Measurements from ENCODE around the gene SORCS1.

The SORCS1 gene

GRCh38 chr10:107163881-107164861, at the start of gene SORCS1:
Gene SORCS1, minus strand, starts transcription at chr10:107164706.
- Histone ChIP-seq H3K4me3 (no peak within 1 kb of the TSS), H3K36me3 (replicated peaks) (no peaks in the 10 kb centered on the region), H3K9me3 (no peaks in the 10 kb centered on the region), H3K27me3 (ENCODE audit: low read depth) (no peaks in the 10 kb centered on the region; the same call in 1 of the 2 replicates), H3K4me1 (no peaks in the 10 kb centered on the region)
- in situ Hi-C loops (cut with MboI; ENCODE audit: low sequenced_read_pairs), result no loop called here
- DNase-seq (ENCODE audit: low spot score in 2 of 2), result no peak

DNA sequence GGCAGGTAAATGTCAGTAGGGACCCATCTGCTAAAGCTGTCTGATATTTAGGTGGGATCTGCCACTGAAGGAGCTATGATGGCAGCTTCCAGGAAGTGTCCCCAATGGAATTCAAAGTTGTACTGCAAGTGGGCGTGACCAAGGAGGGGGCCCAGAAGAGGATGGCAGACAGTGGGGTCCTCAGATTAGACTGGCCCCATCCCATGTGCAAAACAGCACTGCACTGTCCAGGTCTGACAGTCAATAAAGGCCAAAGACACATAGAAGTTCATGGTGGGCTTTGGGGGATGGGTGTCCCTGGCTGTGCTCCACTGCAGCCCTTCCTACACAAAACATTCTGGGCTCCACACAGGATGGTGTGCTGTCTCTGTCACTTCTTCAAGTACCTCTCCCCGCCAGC, 49.8 kb upstream of the SORCS1 start:
- no peak for DNase-seq (ENCODE audit: low spot score in 2 of 2)
- Histone ChIP-seq H3K27me3 (ENCODE audit: low read depth) (no peaks in the 10 kb centered on the region), H3K4me1 (no peaks in the 10 kb centered on the region), H3K36me3 (replicated peaks) (no peaks in the 10 kb centered on the region), H3K9me3 (no peaks in the 10 kb centered on the region), H3K4me3 (no peak overlapping the region)
- in situ Hi-C loops (cut with MboI; ENCODE audit: low sequenced_read_pairs), result no loop called here

DNA sequence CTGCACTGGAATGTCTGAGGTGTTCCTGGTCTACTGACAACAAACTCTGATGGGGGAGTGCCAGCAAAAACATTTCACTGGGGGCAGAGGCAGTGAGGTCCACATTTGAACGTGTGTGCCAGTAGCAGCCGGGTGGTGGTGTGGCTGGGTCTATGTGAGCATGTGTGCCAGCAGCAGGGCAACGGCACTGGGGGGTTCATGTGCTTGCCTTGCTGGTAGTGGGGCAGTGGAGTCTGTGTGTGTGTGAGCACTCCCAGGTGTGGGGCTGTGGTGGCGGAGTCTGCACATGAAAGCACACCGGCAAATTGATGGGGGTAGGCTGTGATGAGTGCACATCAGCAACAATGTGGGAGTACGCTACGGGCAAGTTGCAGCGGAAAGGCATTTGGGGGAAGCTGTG, 49.4 kb upstream of the SORCS1 start:
- H3K9me3 ChIP-seq, result no peaks in the 10 kb centered on the region
- DNase-seq (ENCODE audit: low spot score in 2 of 2), result no peak
- no peaks in the 10 kb centered on the region for H3K36me3 ChIP-seq (replicated peaks)
- H3K4me1 ChIP-seq, result no peaks in the 10 kb centered on the region
- H3K4me3 ChIP-seq, result no peak overlapping the region
- no peaks in the 10 kb centered on the region for H3K27me3 ChIP-seq (ENCODE audit: low read depth)
- in situ Hi-C loops (cut with MboI; ENCODE audit: low sequenced_read_pairs), result no loop called here

DNA sequence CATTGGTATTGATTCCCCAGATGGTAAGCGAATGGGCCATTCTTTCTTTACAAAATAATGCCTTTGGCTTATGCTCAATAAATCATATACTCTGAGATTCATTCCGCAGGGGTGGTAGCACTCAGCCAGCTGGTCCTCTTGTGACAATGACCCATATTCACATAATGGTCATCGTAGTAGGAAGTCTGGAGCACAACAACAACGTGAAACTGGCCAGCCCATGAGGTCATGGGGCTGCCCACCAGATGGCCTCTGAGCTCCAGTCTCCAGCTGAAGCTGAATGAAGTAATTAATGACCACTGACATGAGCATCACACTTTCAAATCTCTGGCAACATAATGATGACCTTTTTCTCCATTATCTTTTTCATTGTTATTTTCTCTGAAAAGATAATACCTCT, 42.3 kb upstream of the SORCS1 start:
- H3K9me3 ChIP-seq, result no peaks in the 10 kb centered on the region
- H3K4me1 ChIP-seq, result no peaks in the 10 kb centered on the region
- no peak for DNase-seq (ENCODE audit: low spot score in 2 of 2)
- no peak overlapping the region for H3K4me3 ChIP-seq
- no peaks in the 10 kb centered on the region for H3K27me3 ChIP-seq (ENCODE audit: low read depth)
- H3K36me3 ChIP-seq (replicated peaks), result no peaks in the 10 kb centered on the region
- in situ Hi-C loops (cut with MboI; ENCODE audit: low sequenced_read_pairs), result no loop called here

- Histone ChIP-seq H3K36me3 (replicated peaks) (no peaks in the 10 kb centered on the region), H3K4me3 (no peak overlapping the region), H3K9me3 (no peaks in the 10 kb centered on the region), H3K4me1 (no peaks in the 10 kb centered on the region), H3K27me3 (ENCODE audit: low read depth) (no peaks in the 10 kb centered on the region; the same call in 1 of the 2 replicates)
- no peak for DNase-seq (ENCODE audit: low spot score in 2 of 2)
- in situ Hi-C loops (cut with MboI; ENCODE audit: low sequenced_read_pairs), result no loop called here
Measured at GRCh38 chr10:107169516-107169915, 5.0 kb upstream of the SORCS1 start.

- Histone ChIP-seq H3K4me1 (no peaks in the 10 kb centered on the region), H3K4me3 (no peak overlapping the region), H3K36me3 (replicated peaks) (no peaks in the 10 kb centered on the region), H3K9me3 (no peaks in the 10 kb centered on the region), H3K27me3 (ENCODE audit: low read depth) (no peaks in the 10 kb centered on the region; the same call in 1 of the 2 replicates)
- no peak for DNase-seq (ENCODE audit: low spot score in 2 of 2)
- in situ Hi-C loops (cut with MboI; ENCODE audit: low sequenced_read_pairs), result no loop called here
Measured at GRCh38 chr10:107168738-107169137, 4.2 kb upstream of the SORCS1 start.

DNA sequence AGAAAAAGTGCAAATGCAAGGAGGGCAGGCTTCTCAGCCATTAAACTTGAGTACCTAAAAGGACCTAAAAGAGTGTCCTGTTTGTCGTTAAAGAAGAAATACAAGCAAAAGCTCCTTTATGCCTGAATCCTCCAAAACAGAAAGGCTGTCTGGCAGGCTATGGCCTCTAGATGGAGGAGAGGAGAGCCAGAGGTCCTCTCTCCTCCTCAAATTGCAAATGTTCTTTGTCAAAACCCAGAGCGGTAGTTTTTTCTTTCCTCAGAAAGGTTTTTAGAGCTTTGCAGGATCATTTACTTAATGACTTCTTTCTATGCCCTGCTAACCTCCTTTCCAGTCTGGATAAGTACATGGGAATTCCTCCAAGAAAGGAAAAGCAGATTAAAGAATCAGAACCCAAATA, 1.9 kb upstream of the SORCS1 start:
- no peak overlapping the region for H3K4me3 ChIP-seq
- no peaks in the 10 kb centered on the region for H3K36me3 ChIP-seq (replicated peaks)
- DNase-seq (ENCODE audit: low spot score in 2 of 2), result no peak
- H3K4me1 ChIP-seq, result no peaks in the 10 kb centered on the region
- H3K27me3 ChIP-seq (ENCODE audit: low read depth), result no peaks in the 10 kb centered on the region; the same call in 1 of the 2 replicates
- H3K9me3 ChIP-seq, result no peaks in the 10 kb centered on the region
- in situ Hi-C loops (cut with MboI; ENCODE audit: low sequenced_read_pairs), result no loop called here

DNA sequence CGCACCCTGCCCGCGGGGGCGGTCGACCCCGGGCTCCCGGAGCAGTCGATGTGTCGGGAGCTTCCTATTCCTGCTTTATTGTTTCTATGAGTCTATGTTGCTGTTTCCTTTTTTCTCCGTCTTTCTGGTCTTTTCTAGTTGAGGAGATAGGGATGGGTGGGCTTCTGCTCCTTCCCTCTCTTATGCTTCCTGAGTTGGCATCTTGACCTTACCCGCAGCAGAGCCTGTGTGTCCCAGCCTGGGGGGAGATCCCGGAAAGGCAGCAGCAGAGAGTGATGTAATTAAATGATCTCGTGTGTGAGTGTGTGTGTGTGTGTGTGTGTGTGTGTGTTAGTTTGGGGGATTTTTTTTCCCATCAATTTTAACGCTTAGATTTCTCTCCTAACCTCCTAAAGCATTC, 486 bp upstream of the SORCS1 start:
- H3K27me3 ChIP-seq (ENCODE audit: low read depth), result no peaks in the 10 kb centered on the region; the same call in 1 of the 2 replicates
- H3K4me3 ChIP-seq, result no peak overlapping the region
- H3K9me3 ChIP-seq, result no peaks in the 10 kb centered on the region
- no peaks in the 10 kb centered on the region for H3K36me3 ChIP-seq (replicated peaks)
- H3K4me1 ChIP-seq, result no peaks in the 10 kb centered on the region
- in situ Hi-C loops (cut with MboI; ENCODE audit: low sequenced_read_pairs), result no loop called here
- no peak for DNase-seq (ENCODE audit: low spot score in 2 of 2)

GRCh38 chr10:107163076-107163855, 1.2 kb downstream of the SORCS1 start:
- Histone ChIP-seq H3K4me1 (no peaks in the 10 kb centered on the region), H3K9me3 (no peaks in the 10 kb centered on the region), H3K27me3 (ENCODE audit: low read depth) (no peaks in the 10 kb centered on the region; the same call in 1 of the 2 replicates), H3K36me3 (replicated peaks) (no peaks in the 10 kb centered on the region), H3K4me3 (no peak overlapping the region)
- in situ Hi-C loops (cut with MboI; ENCODE audit: low sequenced_read_pairs), result no loop called here
- DNase-seq (ENCODE audit: low spot score in 2 of 2), result no peak

GRCh38 chr10:107160866-107161265, 3.6 kb downstream of the SORCS1 start:
- Histone ChIP-seq H3K4me1 (no peaks in the 10 kb centered on the region), H3K27me3 (ENCODE audit: low read depth) (no peaks in the 10 kb centered on the region; the same call in 1 of the 2 replicates), H3K4me3 (no peak overlapping the region), H3K36me3 (replicated peaks) (no peaks in the 10 kb centered on the region), H3K9me3 (no peaks in the 10 kb centered on the region)
- in situ Hi-C loops (cut with MboI; ENCODE audit: low sequenced_read_pairs), result no loop called here
- DNase-seq (ENCODE audit: low spot score in 2 of 2), result no peak

- Histone ChIP-seq H3K27me3 (ENCODE audit: low read depth) (no peaks in the 10 kb centered on the region; the same call in 1 of the 2 replicates), H3K36me3 (replicated peaks) (no peaks in the 10 kb centered on the region), H3K9me3 (no peaks in the 10 kb centered on the region), H3K4me1 (no peaks in the 10 kb centered on the region), H3K4me3 (no peak overlapping the region)
- in situ Hi-C loops (cut with MboI; ENCODE audit: low sequenced_read_pairs), result no loop called here
- DNase-seq (ENCODE audit: low spot score in 2 of 2), result no peak
Measured at GRCh38 chr10:107159871-107160270, 4.6 kb downstream of the SORCS1 start.

DNA sequence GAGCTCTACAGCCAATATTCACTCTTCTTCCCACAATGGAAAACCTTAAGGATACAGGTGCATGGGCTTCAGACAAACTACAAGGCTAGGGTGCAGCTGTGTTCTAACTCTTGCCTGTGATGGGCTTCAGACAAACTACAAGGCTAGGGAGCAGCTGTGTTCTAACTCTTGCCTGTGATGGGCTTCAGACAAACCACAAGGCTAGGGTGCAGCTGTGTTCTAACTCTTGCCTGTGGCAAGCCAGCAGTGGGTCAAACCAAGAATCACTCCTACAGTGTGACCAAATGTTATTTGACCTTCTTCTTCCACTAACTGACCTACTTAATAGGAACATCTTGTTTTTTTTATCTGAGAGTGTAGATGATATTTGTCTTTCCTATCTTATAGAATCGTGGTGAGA, 7.4 kb downstream of the SORCS1 start:
- Histone ChIP-seq H3K4me3 (no peak overlapping the region), H3K27me3 (ENCODE audit: low read depth) (no peaks in the 10 kb centered on the region), H3K4me1 (no peaks in the 10 kb centered on the region), H3K36me3 (replicated peaks) (no peaks in the 10 kb centered on the region), H3K9me3 (no peaks in the 10 kb centered on the region)
- in situ Hi-C loops (cut with MboI; ENCODE audit: low sequenced_read_pairs), result no loop called here
- no peak for DNase-seq (ENCODE audit: low spot score in 2 of 2)

DNA sequence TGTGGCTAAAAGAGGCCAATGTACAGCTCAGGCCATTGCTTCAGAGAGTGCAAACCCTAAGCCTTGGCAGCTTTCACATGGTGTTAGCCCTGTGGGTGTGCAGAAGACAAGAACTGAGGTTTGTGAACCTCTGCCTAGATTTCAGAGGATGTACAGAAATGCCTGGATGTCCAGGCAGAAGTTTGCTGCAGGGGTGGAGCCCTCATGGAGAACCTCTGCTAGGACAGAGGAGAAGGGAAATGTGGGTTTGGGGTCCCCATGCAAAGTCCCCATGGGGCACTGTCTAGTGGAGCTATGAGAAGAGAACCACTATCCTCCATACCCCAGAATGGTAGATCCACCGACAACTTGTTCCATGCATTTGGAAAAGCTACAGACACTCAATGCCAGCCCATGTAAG, 12.4 kb downstream of the SORCS1 start:
- no peak for DNase-seq (ENCODE audit: low spot score in 2 of 2)
- H3K4me3 ChIP-seq, result no peak overlapping the region
- no peaks in the 10 kb centered on the region for H3K36me3 ChIP-seq (replicated peaks)
- no peaks in the 10 kb centered on the region for H3K4me1 ChIP-seq
- no peaks in the 10 kb centered on the region for H3K9me3 ChIP-seq
- in situ Hi-C loops (cut with MboI; ENCODE audit: low sequenced_read_pairs), result no loop called here
- H3K27me3 ChIP-seq (ENCODE audit: low read depth), result no peaks in the 10 kb centered on the region

- H3K4me3 ChIP-seq, result no peak overlapping the region
- no peak for DNase-seq (ENCODE audit: low spot score in 2 of 2)
- in situ Hi-C loops (cut with MboI; ENCODE audit: low sequenced_read_pairs), result no loop called here
- H3K4me1 ChIP-seq, result no peaks in the 10 kb centered on the region
- H3K27me3 ChIP-seq (ENCODE audit: low read depth), result no peaks in the 10 kb centered on the region
- no peaks in the 10 kb centered on the region for H3K36me3 ChIP-seq (replicated peaks)
- no peaks in the 10 kb centered on the region for H3K9me3 ChIP-seq
Measured at GRCh38 chr10:107148906-107149305, 15.6 kb downstream of the SORCS1 start.
